Spleen (tissue), 11 donors: Measurements from ENCODE around the gene RELB. TPM values are rescaled to one million over a fixed set of nuclear protein-coding genes. Genes with fewer than 3 reads are reported as not detected.

Source experiments
- DNase-seq: peaks from one replicate; pipeline ENCODE4 v3.0.0-alpha.2; 2020
- H3K27ac ChIP-seq, 8 donors: fragments of 200-600 bp; sonication (generic) in 7 of 8; 1 replicate in 4 of 8; 2 replicates in 4 of 8; pipeline versions ENCODE4 v1.5.0 to v1.8.0; 2016 to 2021; ENCODE audit warnings: inconsistent platforms in 4 of 8, mild to moderate bottlenecking in 4 of 8, moderate library complexity in 1 of 8
- H3K27me3 ChIP-seq, 7 donors: fragments of 200-600 bp; sonication (generic) in 6 of 7; replicated peaks in 1 of 7; 1 replicate in 4 of 7; 2 replicates in 3 of 7; pipeline versions ENCODE4 v1.5.0 to v1.8.0; 2016 to 2021; ENCODE audit warnings: inconsistent platforms in 3 of 7, mild to moderate bottlenecking in 1 of 7
- H3K36me3 ChIP-seq, 6 donors: fragments of 200-600 bp; sonication (generic) in 5 of 6; 1 replicate in 4 of 6; 2 replicates in 2 of 6; pipeline versions ENCODE4 v1.5.0 to v1.8.0; 2016 to 2021; ENCODE audit warnings: inconsistent platforms in 2 of 6
- H3K4me1 ChIP-seq, 6 donors: fragments of 200-600 bp; sonication (generic) in 5 of 6; 1 replicate in 3 of 6; 2 replicates in 3 of 6; pipeline versions ENCODE4 v1.5.0 to v1.8.0; 2016 to 2021; ENCODE audit warnings: inconsistent platforms in 3 of 6
- H3K4me3 ChIP-seq, 8 donors: fragments of 200-600 bp; sonication (generic) in 7 of 8; 1 replicate in 4 of 8; 2 replicates in 4 of 8; pipeline versions ENCODE4 v1.5.0 to v1.8.0; 2016 to 2021; ENCODE audit warnings: inconsistent platforms in 4 of 8, mild to moderate bottlenecking in 4 of 8, moderate library complexity in 2 of 8
- H3K9me3 ChIP-seq, 8 donors: fragments of 200-600 bp; sonication (generic) in 7 of 8; 1 replicate in 4 of 8; 2 replicates in 4 of 8; pipeline versions ENCODE4 v1.5.0 to v1.8.0; 2016 to 2021; ENCODE audit warnings: inconsistent platforms in 4 of 8
- POLR2A ChIP-seq, 3 donors: fragments of 450-650 bp; IDR thresholded peaks; one replicate each; pipeline ENCODE4 v1.5.1; 2017; ENCODE audit warnings: antibody characterized with exemption in 3 of 3, mild to moderate bottlenecking in 1 of 3
- POLR2AphosphoS5 ChIP-seq, 3 donors: sonication (generic); formaldehyde crosslinking; IDR thresholded peaks; one replicate each; pipeline ENCODE4 v1.5.1; 2017; ENCODE audit warnings: antibody characterized with exemption in 3 of 3
- WGBS, 5 donors: extraction: QIAGEN DNeasy Blood & Tissue Kit in 3 of 5; methylation state at CpG; one replicate each; pipeline versions ENCODE4 v1.1.5 to v1.1.7; 2013 to 2018; 5-methylcytosine and 5-hydroxymethylcytosine counted together
- intact Hi-C: fragments of 100-400 bp; cut with DNase I; formaldehyde crosslinking; loops from one replicate; pipeline ENCODE4 v1.15.0; 2023; ENCODE audit warnings: low total_unique reads
- polyA plus RNA-seq, 3 donors: library from polyadenylated mRNA; stranded (reverse); fragments of 200-250 nt; gene quantifications; one replicate each; pipeline ENCODE4 v1.2.1, GENCODE V29; 2013
- total RNA-seq, 7 donors: library from RNA; depleted of rRNA in 3 of 7; stranded (reverse); fragments of >200 nt in 3 of 7; fragmentation: NEBNext Ultra II Directional in 4 of 7; extraction: Animal tissue kit (Norgen Biotek cat#: 25700) in 4 of 7; gene quantifications; one replicate each; pipeline versions ENCODE4 v1.1.0 to v1.2.1, GENCODE V29; 2016 to 2021
- TF ChIP-seq, protein P1 (sequence below), 11 experiments: fragments of 200-600 bp in 7 of 11; fragments of 450-650 bp in 4 of 11; sonication (generic) in 4 of 11; IDR thresholded peaks in 8 of 11; conservative IDR thresholded peaks in 3 of 11; 1 replicate in 7 of 11; 2 replicates in 4 of 11; pipeline versions ENCODE4 v1.4.0 to v1.8.0; 2016 to 2021; ENCODE audit warnings: antibody characterized with exemption in 11 of 11, inconsistent platforms in 4 of 11, mild to moderate bottlenecking in 1 of 11
- donor health status: healthy with polysubstance abuse.
- donor health status: DM: no; HTN: no; CAD: no; lungs with moderate emphysema.
- donor health status: DM: no; HTN: no; CAD: no.
- donor health status: Bipolar disorder and iron deficiency.
- donor health status: healthy.
- donor health status: DM: no; HTN: no; CAD: no.
- donor health status: DM: yes; HTN: yes; CAD: no.

RELB gene
- total and polyA plus RNA-seq, 10 donors: 16.6 to 67.4 (median 34.7) TPM

DNA sequence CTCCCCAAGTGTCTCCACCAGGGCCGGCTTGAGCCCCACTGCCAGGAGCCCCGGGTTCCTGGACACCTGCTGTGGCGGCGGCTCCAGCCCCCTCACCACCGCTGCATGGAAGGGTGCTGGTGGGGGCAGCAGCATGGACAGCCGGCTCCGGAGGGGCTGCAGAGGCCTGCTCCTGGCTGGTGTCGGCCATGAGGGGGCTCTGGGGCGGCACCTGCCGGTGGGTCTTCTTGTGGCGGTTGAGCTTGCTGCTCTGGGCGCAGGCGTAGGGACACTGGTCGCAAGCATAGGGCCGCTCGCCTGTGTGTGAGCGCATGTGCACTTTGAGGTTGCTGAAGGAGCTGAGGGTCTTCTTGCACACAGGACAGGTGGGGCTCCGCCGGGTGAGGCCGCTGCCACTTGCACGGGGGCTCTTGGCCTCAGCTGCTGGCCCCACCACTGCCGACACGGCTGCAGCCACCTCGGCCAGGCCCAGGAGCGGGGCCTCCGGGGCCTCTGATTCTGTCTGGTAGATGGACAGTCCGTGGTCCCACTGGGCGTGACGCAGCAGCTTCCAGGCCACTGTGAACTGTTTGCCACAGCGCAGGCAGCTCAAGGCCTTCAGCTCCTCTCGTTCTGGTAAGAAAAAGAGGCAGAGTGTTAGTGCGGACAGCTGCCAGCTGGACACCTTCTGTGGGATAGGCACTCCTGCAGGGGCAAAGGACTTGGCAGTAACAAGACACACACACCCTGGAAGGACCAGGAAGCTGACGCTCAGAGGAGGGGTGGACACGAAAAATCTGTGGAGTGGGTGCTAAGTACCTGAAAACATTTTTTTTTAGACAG is 70.9 kb downstream of the RELB start:
- H3K27ac ChIP-seq: peak overlapping the region in 1 of 8 donors; percentile 11
- H3K4me3 ChIP-seq: no peak overlapping the region
- H3K27me3 ChIP-seq: no peaks in the 10 kb centered on the region
- peaks cover 8 to 43% (median 27%) of the 10 kb centered on the region in 6 donors for H3K4me1 ChIP-seq
- intact Hi-C loops: no loop called here
- TF ChIP-seq POLR2A (IDR thresholded peaks at IDR 0.05) (no peak), POLR2AphosphoS5 (IDR thresholded peaks at IDR 0.05) (peak in 1 of 3 donors; percentile 55)
- no peak for DNase-seq
- 69 to 92% (median 90%) methylated on average over 5 to 34 of the region's 34 CpGs for WGBS, 5 donors
- H3K36me3 ChIP-seq: peaks cover 3 to 74% (median 59%) of the 10 kb centered on the region in 6 donors
- no peaks in the 10 kb centered on the region for H3K9me3 ChIP-seq

DNA sequence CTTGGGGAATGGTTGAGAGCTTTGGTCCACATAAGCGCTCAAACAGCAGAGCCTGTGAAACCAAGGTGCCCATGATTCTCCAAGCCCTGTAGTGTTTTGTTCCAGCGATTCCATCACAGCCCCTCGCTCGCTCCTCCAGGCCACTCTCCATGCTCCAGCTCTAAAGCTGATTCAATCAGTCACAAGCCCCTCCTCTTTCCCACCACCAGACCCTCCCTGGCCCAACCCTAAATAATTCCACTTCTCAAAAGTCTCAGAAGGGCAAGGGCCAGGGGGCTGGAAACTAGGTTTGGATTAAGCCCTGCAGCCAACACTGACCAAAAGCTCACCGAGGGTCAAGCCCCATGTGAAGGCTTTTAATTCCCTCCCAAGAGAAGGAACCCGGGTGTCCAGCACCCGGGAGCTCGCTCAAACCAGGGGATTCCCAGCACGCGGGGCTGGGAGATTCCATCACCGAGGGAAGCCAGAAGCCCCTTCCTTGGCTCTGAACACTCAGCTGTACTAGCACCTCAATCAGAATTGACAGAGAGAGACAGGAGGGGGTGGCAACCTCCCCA is 73.6 kb downstream of the RELB start:
- H3K27ac ChIP-seq: peak overlapping the region; percentile 80 to 94 (median 90)
- whole genome bisulfite sequencing, 5 donors: 43 to 74% (median 48%) methylated on average over 6 to 11 of the region's 11 CpGs
- H3K4me1 ChIP-seq: peaks cover 14 to 68% (median 49%) of the 10 kb centered on the region in 6 donors
- no peak for DNase-seq
- TF ChIP-seq POLR2A (IDR thresholded peaks at IDR 0.05) (no peak), POLR2AphosphoS5 (IDR thresholded peaks at IDR 0.05) (no peak)
- TF ChIP-seq, protein P1, sequence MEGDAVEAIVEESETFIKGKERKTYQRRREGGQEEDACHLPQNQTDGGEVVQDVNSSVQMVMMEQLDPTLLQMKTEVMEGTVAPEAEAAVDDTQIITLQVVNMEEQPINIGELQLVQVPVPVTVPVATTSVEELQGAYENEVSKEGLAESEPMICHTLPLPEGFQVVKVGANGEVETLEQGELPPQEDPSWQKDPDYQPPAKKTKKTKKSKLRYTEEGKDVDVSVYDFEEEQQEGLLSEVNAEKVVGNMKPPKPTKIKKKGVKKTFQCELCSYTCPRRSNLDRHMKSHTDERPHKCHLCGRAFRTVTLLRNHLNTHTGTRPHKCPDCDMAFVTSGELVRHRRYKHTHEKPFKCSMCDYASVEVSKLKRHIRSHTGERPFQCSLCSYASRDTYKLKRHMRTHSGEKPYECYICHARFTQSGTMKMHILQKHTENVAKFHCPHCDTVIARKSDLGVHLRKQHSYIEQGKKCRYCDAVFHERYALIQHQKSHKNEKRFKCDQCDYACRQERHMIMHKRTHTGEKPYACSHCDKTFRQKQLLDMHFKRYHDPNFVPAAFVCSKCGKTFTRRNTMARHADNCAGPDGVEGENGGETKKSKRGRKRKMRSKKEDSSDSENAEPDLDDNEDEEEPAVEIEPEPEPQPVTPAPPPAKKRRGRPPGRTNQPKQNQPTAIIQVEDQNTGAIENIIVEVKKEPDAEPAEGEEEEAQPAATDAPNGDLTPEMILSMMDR (IDR thresholded peaks at IDR 0.05 in 8 of 11, conservative IDR thresholded peaks at IDR 0.05 in 3 of 11): no peak
- intact Hi-C loops: no loop called here
- peaks cover 0 to 47% (median 32%) of the 10 kb centered on the region in 6 donors for H3K36me3 ChIP-seq
- peak overlapping the region in 7 of 8 donors; percentile 73 to 94 (median 79) for H3K4me3 ChIP-seq
- H3K9me3 ChIP-seq: no peaks in the 10 kb centered on the region
- no peaks in the 10 kb centered on the region for H3K27me3 ChIP-seq

DNA sequence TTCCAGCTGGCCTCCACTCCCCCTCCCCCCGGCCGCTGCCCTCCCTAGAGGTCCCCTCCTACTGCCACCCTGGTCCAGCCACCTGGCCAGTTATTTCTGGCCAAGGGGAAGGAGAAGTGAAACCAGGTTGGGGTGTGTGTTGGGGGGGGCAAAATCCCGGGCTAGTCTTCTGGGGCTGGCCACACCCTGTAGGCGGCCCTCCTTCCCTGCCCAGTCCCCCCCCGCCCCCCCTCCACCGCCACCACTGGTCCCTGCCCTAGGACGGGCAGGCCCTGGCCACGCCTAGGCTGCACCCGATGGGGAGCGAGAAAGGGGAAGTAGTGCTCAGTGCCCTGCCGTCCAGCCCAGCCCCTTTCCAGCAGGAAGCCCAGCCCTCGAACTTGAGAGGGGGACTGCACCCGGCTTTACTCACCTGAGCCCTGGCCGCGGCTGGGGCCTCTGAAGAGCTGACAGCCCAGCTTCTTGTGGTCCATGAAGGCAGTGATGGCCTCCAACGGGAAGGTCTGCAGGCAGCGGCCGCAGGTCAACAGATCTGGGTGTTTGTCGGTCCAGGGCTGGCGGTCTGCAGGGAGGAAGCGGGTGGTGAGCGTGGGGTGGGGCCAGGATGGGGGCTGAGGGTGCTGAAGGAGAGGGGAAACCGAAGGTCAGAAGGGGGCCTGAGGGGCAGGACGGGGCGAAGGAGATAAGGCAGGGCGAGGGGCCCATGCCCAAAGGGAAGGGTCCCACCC is 74.2 kb downstream of the RELB start:
- intact Hi-C loops: no loop called here
- DNase-seq: peak; percentile 98
- H3K9me3 ChIP-seq: no peaks in the 10 kb centered on the region
- H3K27ac ChIP-seq: peak overlapping the region; percentile 80 to 94 (median 90)
- H3K27me3 ChIP-seq: no peaks in the 10 kb centered on the region
- H3K36me3 ChIP-seq: peaks cover 0 to 41% (median 26%) of the 10 kb centered on the region in 6 donors
- 2 to 5% (median 3%) methylated on average over 14 to 25 of the region's 26 CpGs for WGBS, 5 donors
- TF ChIP-seq POLR2AphosphoS5 (IDR thresholded peaks at IDR 0.05) (peak; percentile 77 to 87 (median 83)), POLR2A (IDR thresholded peaks at IDR 0.05) (peak in 1 of 3 donors; percentile 20)
- TF ChIP-seq, protein P1 (IDR thresholded peaks at IDR 0.05 in 8 of 11, conservative IDR thresholded peaks at IDR 0.05 in 3 of 11): no peak
- peak overlapping the region; percentile 56 to 94 (median 78) for H3K4me3 ChIP-seq
- peaks cover 20 to 74% (median 55%) of the 10 kb centered on the region in 6 donors for H3K4me1 ChIP-seq

DNA sequence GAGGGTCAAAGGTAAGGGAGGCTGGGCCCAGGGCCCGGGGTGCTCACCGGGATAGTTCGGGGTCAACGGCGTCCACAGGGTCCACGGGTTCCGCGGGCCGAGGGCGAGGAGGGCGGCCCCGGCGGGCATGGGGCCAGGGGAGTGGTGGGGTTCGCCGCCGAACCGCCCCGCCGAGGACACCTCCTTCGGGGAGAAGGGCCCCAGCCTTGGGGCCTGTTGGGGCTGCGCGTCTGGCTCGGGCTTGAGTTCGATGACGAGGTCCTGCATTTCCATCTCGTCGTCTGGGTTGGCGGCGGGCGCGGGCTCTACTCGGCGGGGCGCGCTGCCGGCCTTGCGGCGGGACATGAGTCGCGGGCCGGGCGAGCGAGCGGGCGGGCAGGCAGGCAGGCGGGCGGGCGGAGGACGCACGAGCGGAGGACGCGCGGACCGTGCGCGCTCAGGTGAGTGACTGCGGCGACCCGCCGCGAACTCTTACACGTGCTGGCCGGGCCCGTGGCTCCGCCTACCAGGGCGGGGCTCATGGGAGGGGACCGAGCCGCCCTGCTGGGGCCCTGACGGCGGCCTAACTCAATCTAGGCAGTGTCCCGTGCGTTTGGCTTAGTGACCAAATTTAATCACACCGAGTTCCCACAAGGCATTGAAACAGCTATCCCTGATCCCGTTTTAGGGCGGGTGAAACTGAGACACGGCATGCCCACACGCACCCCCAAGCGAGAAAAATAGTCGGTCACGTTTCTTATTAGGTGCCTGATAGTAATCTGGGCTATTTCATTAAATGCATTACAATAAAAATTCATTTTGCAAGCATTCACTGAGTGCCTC is 75.0 kb downstream of the RELB start, which contains the start of gene ZNF296:
Gene ZNF296, minus strand, starts transcription at position 450 of the 822 bp plus-strand sequence. Its CDS starts 105 bp downstream, at position 345.
- intact Hi-C loops: no loop called here
- no peaks in the 10 kb centered on the region for H3K27me3 ChIP-seq
- no peaks in the 10 kb centered on the region for H3K9me3 ChIP-seq
- H3K27ac ChIP-seq: peak within 1 kb of the TSS; percentile 80 to 94 (median 90)
- peak; percentile 97 for DNase-seq
- H3K36me3 ChIP-seq: peaks cover 0 to 33% (median 18%) of the 10 kb centered on the region in 6 donors
- H3K4me3 ChIP-seq: peak within 1 kb of the TSS; percentile 56 to 94 (median 78)
- peak; percentile 81 to 90 (median 88) for TF ChIP-seq POLR2AphosphoS5 (IDR thresholded peaks at IDR 0.05)
- TF ChIP-seq, protein P1 (IDR thresholded peaks at IDR 0.05 in 8 of 11, conservative IDR thresholded peaks at IDR 0.05 in 3 of 11): no peak
- TF ChIP-seq POLR2A (IDR thresholded peaks at IDR 0.05): peak in 1 of 3 donors; percentile 49
- 1 to 3% (median 2%) methylated on average over 38 to 81 of the region's 81 CpGs for WGBS, 5 donors
- peaks cover 25 to 82% (median 63%) of the 10 kb centered on the region in 6 donors for H3K4me1 ChIP-seq
